ENCODE results near the gene SMAD3.

SMAD3 gene

DNA sequence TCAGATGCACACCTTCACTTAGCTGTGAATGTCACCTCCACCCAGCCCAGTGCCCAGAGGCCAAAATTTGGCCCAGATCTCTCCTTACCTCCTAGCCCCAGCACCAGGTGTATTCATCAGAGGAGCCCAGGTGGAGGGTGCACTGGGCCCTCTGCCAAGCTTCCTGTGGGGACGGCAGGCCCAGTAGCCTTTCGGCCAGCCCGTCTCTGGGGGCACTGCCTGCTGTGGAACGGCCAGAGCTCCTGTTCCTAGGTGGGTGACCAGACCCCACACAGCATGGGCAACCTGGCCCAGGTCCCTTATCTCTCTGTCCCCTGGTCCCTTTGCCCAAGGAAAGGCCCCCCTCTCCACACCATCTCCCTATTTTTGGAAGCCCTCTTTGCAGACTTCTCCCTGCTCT is 121.3 kb downstream of the SMAD3 start:
- Histone ChIP-seq H3K4me3 (ENCODE audit: low read depth in 1 of 2, low read length in 2 of 2) (no peak overlapping the region), H3K4me1 (ENCODE audit: control insufficient read depth in 1 of 2, insufficient read depth in 2 of 2, low read length in 2 of 2) (peaks cover 12 to 37% of the 10 kb centered on the region in 2 donors), H3K27me3 (ENCODE audit: low read depth, low read length) (no peaks in the 10 kb centered on the region), H3K27ac (ENCODE audit: low read length) (no peak overlapping the region), H3K36me3 (ENCODE audit: control insufficient read depth in 1 of 2, insufficient read depth in 2 of 2, low read length in 2 of 2) (peaks cover 23 to 36% of the 10 kb centered on the region in 2 donors), H3K9me3 (ENCODE audit: control insufficient read depth in 1 of 2, low read length in 2 of 2) (no peaks in the 10 kb centered on the region)

DNA sequence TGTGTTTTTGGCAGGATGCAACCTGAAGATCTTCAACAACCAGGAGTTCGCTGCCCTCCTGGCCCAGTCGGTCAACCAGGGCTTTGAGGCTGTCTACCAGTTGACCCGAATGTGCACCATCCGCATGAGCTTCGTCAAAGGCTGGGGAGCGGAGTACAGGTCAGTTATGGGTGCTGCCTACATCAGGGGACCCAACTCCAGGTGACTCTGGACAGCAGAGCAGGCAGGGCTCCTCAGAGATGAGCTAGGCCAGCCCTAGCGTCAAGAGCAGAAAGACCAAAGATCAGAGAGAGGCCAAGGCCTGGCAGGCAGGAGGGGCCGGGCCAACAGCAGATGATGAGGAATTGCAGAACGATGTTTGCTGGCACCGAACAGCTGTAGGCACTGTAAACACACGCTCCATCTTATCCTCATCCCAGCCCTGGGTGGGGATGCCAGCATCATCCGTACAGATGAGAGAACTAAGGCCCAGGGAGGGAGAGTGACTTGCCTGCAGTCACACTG is 122.0 kb downstream of the SMAD3 start:
- peaks cover 12 to 37% of the 10 kb centered on the region in 2 donors for H3K4me1 ChIP-seq (ENCODE audit: control insufficient read depth in 1 of 2, insufficient read depth in 2 of 2, low read length in 2 of 2)
- H3K27ac ChIP-seq (ENCODE audit: low read length), result no peak overlapping the region
- peaks cover 28 to 38% of the 10 kb centered on the region in 2 donors for H3K36me3 ChIP-seq (ENCODE audit: control insufficient read depth in 1 of 2, insufficient read depth in 2 of 2, low read length in 2 of 2)
- no peaks in the 10 kb centered on the region for H3K27me3 ChIP-seq (ENCODE audit: low read depth, low read length)
- H3K4me3 ChIP-seq (ENCODE audit: low read depth in 1 of 2, low read length in 2 of 2), result no peak overlapping the region
- no peaks in the 10 kb centered on the region for H3K9me3 ChIP-seq (ENCODE audit: control insufficient read depth in 1 of 2, low read length in 2 of 2)

DNA sequence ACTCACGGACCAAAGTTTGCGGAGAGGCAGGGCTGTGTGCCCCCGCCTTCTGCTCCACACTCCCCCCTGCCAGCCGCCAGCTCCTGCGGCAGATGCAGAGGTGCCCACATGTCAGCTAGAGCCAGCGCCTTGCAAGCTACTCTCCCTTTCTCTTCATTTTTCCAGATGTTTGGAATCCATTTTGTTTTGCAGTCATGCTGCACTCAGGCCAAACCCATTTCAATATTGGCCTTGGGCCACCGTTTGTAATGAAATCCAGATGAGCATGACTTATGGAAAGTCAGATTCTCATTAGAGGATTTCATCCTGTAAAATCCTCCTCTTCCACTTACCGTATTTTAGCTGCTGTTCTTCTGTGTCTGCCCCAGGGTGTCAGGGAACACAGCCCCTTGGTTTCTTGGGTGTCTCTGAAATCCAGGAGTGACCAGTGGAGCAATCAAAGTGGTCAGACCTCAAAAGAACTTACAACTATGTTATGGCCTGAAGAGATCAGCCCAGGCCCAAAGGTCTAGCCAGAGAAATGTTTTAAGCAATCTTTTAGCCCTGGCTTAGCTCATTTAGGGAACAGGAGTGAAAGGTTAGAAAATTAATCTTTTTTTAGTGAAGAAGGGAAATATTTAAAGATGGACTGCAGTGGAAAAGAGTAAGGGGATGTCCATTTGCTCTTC is 123.3 kb downstream of the SMAD3 start:
- H3K9me3 ChIP-seq (ENCODE audit: control insufficient read depth in 1 of 2, low read length in 2 of 2), result no peaks in the 10 kb centered on the region
- H3K36me3 ChIP-seq (ENCODE audit: control insufficient read depth in 1 of 2, insufficient read depth in 2 of 2, low read length in 2 of 2), result peaks cover 28 to 36% of the 10 kb centered on the region in 2 donors
- peaks cover 15 to 47% of the 10 kb centered on the region in 2 donors for H3K4me1 ChIP-seq (ENCODE audit: control insufficient read depth in 1 of 2, insufficient read depth in 2 of 2, low read length in 2 of 2)
- H3K27ac ChIP-seq (ENCODE audit: low read length), result peak overlapping the region; percentile 64
- H3K27me3 ChIP-seq (ENCODE audit: low read depth, low read length), result no peaks in the 10 kb centered on the region
- H3K4me3 ChIP-seq (ENCODE audit: low read depth in 1 of 2, low read length in 2 of 2), result no peak overlapping the region

DNA sequence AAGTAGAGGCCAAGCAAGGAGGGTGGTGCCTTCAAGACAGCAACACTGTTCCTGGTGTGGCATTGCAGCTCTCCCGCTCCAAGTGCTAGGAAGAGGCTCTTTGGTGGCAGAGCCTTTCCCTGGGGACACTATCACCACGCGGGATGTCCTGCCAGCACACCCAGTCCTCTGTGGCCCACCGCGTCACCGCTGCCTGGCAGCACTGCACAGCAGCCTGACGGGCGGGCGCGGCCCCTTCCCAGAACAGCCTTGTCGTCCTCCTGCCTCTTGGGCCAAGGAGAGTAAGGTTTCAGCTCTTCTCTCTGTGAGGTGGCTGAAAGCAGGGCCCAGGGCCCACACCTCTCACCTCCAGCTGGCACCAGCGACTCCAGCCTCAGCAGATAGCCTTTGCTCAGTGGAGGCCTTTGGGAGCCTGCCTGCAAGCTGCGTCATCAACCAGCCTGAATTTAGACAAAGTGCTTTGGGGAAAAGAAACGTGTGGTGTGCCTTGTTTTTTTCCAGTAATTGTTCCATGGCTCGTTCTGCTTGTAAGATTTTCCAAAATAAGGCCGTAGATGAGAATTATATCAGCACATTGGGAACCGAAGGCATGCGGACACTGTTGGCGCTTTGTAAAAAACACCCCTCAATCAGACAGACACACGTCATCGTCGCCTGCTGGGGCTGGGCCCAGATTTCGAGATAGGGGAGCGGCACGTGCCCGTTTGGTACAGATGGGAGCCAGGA is 124.1 kb downstream of the SMAD3 start:
- Histone ChIP-seq H3K36me3 (ENCODE audit: control insufficient read depth in 1 of 2, insufficient read depth in 2 of 2, low read length in 2 of 2) (peaks cover 26 to 35% of the 10 kb centered on the region in 2 donors), H3K9me3 (ENCODE audit: control insufficient read depth in 1 of 2, low read length in 2 of 2) (no peaks in the 10 kb centered on the region), H3K4me1 (ENCODE audit: control insufficient read depth in 1 of 2, insufficient read depth in 2 of 2, low read length in 2 of 2) (peaks cover 16 to 52% of the 10 kb centered on the region in 2 donors), H3K27me3 (ENCODE audit: low read depth, low read length) (no peaks in the 10 kb centered on the region), H3K4me3 (ENCODE audit: low read depth in 1 of 2, low read length in 2 of 2) (no peak overlapping the region), H3K27ac (ENCODE audit: low read length) (peak overlapping the region; percentile 64)

DNA sequence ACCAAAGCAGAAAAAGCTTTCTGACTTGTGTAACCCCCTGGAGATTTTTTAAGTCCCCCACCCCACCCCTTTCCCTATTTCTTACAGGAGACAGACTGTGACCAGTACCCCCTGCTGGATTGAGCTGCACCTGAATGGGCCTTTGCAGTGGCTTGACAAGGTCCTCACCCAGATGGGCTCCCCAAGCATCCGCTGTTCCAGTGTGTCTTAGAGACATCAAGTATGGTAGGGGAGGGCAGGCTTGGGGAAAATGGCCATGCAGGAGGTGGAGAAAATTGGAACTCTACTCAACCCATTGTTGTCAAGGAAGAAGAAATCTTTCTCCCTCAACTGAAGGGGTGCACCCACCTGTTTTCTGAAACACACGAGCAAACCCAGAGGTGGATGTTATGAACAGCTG is 124.9 kb downstream of the SMAD3 start:
- Histone ChIP-seq H3K27ac (ENCODE audit: low read length) (peak overlapping the region; percentile 17), H3K4me3 (ENCODE audit: low read depth in 1 of 2, low read length in 2 of 2) (no peak overlapping the region), H3K27me3 (ENCODE audit: low read depth, low read length) (no peaks in the 10 kb centered on the region), H3K36me3 (ENCODE audit: control insufficient read depth in 1 of 2, insufficient read depth in 2 of 2, low read length in 2 of 2) (peaks cover 19 to 29% of the 10 kb centered on the region in 2 donors), H3K9me3 (ENCODE audit: control insufficient read depth in 1 of 2, low read length in 2 of 2) (no peaks in the 10 kb centered on the region), H3K4me1 (ENCODE audit: control insufficient read depth in 1 of 2, insufficient read depth in 2 of 2, low read length in 2 of 2) (peaks cover 16 to 51% of the 10 kb centered on the region in 2 donors)

DNA sequence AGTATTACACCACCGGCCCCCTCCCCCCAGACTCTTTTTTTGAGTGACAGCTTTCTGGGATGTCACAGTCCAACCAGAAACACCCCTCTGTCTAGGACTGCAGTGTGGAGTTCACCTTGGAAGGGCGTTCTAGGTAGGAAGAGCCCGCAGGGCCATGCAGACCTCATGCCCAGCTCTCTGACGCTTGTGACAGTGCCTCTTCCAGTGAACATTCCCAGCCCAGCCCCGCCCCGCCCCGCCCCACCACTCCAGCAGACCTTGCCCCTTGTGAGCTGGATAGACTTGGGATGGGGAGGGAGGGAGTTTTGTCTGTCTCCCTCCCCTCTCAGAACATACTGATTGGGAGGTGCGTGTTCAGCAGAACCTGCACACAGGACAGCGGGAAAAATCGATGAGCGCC is 125.4 kb downstream of the SMAD3 start:
- Histone ChIP-seq H3K27ac (ENCODE audit: low read length) (no peak overlapping the region), H3K27me3 (ENCODE audit: low read depth, low read length) (no peaks in the 10 kb centered on the region), H3K4me3 (ENCODE audit: low read depth in 1 of 2, low read length in 2 of 2) (no peak overlapping the region), H3K9me3 (ENCODE audit: control insufficient read depth in 1 of 2, low read length in 2 of 2) (no peaks in the 10 kb centered on the region), H3K4me1 (ENCODE audit: control insufficient read depth in 1 of 2, insufficient read depth in 2 of 2, low read length in 2 of 2) (peaks cover 13 to 46% of the 10 kb centered on the region in 2 donors), H3K36me3 (ENCODE audit: control insufficient read depth in 1 of 2, insufficient read depth in 2 of 2, low read length in 2 of 2) (peaks cover 19 to 29% of the 10 kb centered on the region in 2 donors)

DNA sequence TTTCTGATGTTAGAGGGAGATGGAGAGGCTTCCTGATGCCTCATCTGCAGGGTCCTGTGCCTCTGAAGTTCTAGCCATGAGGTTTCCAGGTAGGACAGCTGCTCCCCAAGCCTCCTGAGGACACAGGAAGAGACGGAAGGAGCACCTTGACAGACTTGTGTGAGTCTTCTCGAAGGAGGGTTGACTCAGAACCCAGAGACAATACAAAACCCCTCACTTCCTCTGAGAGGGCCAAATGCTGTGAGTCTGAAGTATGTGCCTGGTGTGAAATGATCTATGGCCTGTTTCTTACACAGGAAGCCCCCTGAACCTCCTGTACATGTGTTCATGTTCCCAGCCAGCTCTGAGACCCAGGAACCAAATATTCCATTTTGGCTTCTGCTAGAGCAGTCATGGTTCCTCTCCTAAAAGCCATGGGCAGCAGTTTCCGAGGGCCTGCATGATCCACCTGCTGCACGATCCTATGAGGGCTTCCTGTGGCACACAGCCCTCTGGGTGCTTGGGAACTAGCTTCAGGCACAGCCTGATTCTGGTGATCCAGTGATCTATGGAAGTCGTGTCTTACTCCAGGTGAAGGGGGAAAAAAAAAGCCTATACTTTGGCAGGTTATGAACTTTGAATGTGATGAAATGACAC is 126.9 kb downstream of the SMAD3 start:
- Histone ChIP-seq H3K4me1 (ENCODE audit: control insufficient read depth in 1 of 2, insufficient read depth in 2 of 2, low read length in 2 of 2) (peaks cover 10 to 34% of the 10 kb centered on the region in 2 donors), H3K27ac (ENCODE audit: low read length) (no peak overlapping the region), H3K4me3 (ENCODE audit: low read depth in 1 of 2, low read length in 2 of 2) (no peak overlapping the region), H3K27me3 (ENCODE audit: low read depth, low read length) (no peaks in the 10 kb centered on the region), H3K9me3 (ENCODE audit: control insufficient read depth in 1 of 2, low read length in 2 of 2) (no peaks in the 10 kb centered on the region), H3K36me3 (ENCODE audit: control insufficient read depth in 1 of 2, insufficient read depth in 2 of 2, low read length in 2 of 2) (peaks cover 19 to 24% of the 10 kb centered on the region in 2 donors)

DNA sequence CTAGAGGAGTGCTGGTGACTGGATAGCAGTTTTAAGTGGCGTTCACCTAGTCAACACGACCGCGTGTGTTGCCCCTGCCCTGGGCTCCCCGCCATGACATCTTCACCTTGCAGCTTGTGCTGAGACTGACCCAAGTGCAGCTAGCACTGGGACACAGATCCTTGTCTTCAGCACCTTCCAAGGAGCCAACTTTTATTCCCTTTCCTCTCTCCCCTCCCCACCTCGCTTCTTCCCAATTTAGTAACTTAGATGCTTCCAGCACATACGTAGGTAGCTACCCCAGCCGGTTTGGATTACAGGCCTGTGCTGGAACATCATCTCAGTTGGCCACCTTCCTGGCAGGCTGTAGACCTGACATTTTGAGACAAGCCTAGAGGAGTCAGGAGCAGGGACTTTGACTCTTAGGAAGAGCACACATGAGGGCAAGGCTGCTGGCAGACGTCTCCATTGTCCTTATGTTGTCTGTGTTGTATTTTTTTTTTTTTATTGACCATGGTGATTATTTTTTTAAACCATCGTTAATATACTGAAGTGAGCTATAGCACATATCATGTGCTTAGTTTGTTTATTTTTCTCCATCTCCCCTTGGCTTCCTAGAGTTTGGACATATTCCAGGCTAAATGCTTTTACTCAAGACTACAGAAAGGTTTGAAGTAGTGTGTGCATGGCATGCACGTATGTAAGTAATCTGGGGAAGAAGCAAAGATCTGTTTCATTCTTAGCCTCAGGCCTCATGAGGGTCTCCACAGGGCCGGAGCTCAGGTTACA is 128.0 kb downstream of the SMAD3 start:
- H3K36me3 ChIP-seq (ENCODE audit: control insufficient read depth in 1 of 2, insufficient read depth in 2 of 2, low read length in 2 of 2), result peaks cover 17 to 19% of the 10 kb centered on the region in 2 donors
- no peaks in the 10 kb centered on the region for H3K27me3 ChIP-seq (ENCODE audit: low read depth, low read length)
- no peak overlapping the region for H3K4me3 ChIP-seq (ENCODE audit: low read depth in 1 of 2, low read length in 2 of 2)
- H3K9me3 ChIP-seq (ENCODE audit: control insufficient read depth in 1 of 2, low read length in 2 of 2), result no peaks in the 10 kb centered on the region
- peaks cover 10 to 25% of the 10 kb centered on the region in 2 donors for H3K4me1 ChIP-seq (ENCODE audit: control insufficient read depth in 1 of 2, insufficient read depth in 2 of 2, low read length in 2 of 2)
- H3K27ac ChIP-seq (ENCODE audit: low read length), result peak overlapping the region; percentile 13

DNA sequence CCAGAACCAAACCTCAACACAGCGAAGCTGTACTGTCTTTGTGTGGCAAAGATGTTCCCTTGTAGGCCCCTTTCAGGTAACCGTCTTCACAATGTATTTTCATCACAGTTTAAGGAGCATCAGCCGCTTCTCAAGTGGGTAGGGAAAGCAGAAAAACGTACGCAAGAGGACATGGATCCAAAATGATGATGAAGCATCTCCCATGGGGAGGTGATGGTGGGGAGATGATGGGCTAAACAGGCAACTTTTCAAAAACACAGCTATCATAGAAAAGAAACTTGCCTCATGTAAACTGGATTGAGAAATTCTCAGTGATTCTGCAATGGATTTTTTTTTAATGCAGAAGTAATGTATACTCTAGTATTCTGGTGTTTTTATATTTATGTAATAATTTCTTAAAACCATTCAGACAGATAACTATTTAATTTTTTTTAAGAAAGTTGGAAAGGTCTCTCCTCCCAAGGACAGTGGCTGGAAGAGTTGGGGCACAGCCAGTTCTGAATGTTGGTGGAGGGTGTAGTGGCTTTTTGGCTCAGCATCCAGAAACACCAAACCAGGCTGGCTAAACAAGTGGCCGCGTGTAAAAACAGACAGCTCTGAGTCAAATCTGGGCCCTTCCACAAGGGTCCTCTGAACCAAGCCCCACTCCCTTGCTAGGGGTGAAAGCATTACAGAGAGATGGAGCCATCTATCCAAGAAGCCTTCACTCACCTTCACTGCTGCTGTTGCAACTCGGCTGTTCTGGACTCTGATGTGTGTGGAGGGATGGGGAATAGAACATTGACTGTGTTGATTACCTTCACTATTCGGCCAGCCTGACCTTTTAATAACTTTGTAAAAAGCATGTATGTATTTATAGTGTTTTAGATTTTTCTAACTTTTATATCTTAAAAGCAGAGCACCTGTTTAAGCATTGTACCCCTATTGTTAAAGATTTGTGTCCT is 129.0 kb downstream of the SMAD3 start:
- Histone ChIP-seq H3K27ac (ENCODE audit: low read length) (peak overlapping the region; percentile 13), H3K4me3 (ENCODE audit: low read depth in 1 of 2, low read length in 2 of 2) (no peak overlapping the region), H3K9me3 (ENCODE audit: control insufficient read depth in 1 of 2, low read length in 2 of 2) (no peaks in the 10 kb centered on the region), H3K4me1 (ENCODE audit: control insufficient read depth in 1 of 2, insufficient read depth in 2 of 2, low read length in 2 of 2) (peaks cover 4 to 20% of the 10 kb centered on the region in 2 donors), H3K36me3 (ENCODE audit: control insufficient read depth in 1 of 2, insufficient read depth in 2 of 2, low read length in 2 of 2) (peaks cover 10 to 19% of the 10 kb centered on the region in 2 donors), H3K27me3 (ENCODE audit: low read depth, low read length) (no peaks in the 10 kb centered on the region)

DNA sequence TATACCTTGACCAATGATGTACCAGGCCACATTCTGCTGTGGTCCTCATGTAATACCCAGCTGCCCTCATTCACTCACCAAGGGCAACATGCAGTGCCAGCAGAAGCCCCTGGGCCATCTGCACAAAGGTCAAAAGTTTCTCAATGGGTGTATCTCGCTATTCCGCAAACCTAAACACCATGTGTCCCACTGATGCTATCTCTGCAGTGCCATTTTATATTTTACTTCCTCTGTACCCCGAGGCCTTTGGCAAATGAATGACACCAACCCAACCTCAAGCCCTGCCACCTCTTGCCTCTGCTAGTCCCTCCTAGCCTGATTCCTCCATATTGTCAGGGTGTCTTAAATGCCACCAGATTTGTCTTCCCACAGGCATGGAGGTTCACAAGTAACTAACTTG is 129.9 kb downstream of the SMAD3 start:
- H3K4me3 ChIP-seq (ENCODE audit: low read depth in 1 of 2, low read length in 2 of 2), result no peak overlapping the region
- no peak overlapping the region for H3K27ac ChIP-seq (ENCODE audit: low read length)
- H3K4me1 ChIP-seq (ENCODE audit: control insufficient read depth in 1 of 2, insufficient read depth in 2 of 2, low read length in 2 of 2), result peaks cover 4 to 18% of the 10 kb centered on the region in 2 donors
- no peaks in the 10 kb centered on the region for H3K9me3 ChIP-seq (ENCODE audit: control insufficient read depth in 1 of 2, low read length in 2 of 2)
- H3K36me3 ChIP-seq (ENCODE audit: control insufficient read depth in 1 of 2, insufficient read depth in 2 of 2, low read length in 2 of 2), result peaks cover 10 to 23% of the 10 kb centered on the region in 2 donors
- H3K27me3 ChIP-seq (ENCODE audit: low read depth, low read length), result no peaks in the 10 kb centered on the region
